ENCODE results near the gene KLK6.

Gene KLK6

DNA sequence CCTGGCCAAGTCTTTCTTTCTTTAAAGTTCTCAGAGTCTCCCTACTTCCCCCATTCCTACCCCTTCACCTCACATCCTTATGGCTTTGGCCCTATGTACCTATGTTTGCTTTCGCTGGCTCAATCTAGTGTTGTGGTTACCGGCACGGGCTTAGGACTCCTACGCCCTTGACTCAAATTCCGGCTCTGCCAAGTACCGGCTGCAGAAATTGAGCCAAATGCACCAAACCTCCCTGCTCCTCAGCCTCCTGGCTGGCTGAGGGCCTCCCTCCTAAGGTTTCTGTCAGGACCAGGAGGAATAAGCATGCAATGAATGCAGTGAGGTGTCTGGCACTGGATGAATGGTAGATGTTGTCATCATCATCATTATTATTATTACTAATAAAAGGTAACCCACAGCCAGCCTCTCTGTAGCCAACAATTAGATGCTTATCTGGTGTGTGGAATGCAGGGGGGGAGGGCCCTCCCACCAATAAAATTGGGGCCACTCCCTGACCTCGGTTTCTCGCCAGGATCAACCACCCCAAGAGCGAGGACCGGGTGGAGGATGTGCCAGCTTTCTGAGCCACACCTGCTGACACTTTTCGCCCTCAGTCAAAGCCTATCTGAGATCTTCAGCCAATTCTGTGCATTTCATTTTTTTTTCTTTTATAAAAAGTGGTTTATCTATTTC, 37.2 kb downstream of the KLK6 start:
- TF ChIP-seq, protein P1, sequence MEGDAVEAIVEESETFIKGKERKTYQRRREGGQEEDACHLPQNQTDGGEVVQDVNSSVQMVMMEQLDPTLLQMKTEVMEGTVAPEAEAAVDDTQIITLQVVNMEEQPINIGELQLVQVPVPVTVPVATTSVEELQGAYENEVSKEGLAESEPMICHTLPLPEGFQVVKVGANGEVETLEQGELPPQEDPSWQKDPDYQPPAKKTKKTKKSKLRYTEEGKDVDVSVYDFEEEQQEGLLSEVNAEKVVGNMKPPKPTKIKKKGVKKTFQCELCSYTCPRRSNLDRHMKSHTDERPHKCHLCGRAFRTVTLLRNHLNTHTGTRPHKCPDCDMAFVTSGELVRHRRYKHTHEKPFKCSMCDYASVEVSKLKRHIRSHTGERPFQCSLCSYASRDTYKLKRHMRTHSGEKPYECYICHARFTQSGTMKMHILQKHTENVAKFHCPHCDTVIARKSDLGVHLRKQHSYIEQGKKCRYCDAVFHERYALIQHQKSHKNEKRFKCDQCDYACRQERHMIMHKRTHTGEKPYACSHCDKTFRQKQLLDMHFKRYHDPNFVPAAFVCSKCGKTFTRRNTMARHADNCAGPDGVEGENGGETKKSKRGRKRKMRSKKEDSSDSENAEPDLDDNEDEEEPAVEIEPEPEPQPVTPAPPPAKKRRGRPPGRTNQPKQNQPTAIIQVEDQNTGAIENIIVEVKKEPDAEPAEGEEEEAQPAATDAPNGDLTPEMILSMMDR (IDR thresholded peaks at IDR 0.05; ENCODE audit: insufficient read depth, low read length, poor library complexity, severe bottlenecking): no peak
- no peaks in the 10 kb centered on the region for H3K27me3 ChIP-seq (replicated peaks; ENCODE audit: control insufficient read depth, insufficient read depth, low read length)
- no peaks in the 10 kb centered on the region for H3K36me3 ChIP-seq (ENCODE audit: control insufficient read depth, insufficient read depth, low read length)
- no peak overlapping the region for H3K4me3 ChIP-seq (replicated peaks; ENCODE audit: low read depth, low read length)
- DNase-seq (ENCODE audit: extremely low read depth, insufficient read length): no peak

DNA sequence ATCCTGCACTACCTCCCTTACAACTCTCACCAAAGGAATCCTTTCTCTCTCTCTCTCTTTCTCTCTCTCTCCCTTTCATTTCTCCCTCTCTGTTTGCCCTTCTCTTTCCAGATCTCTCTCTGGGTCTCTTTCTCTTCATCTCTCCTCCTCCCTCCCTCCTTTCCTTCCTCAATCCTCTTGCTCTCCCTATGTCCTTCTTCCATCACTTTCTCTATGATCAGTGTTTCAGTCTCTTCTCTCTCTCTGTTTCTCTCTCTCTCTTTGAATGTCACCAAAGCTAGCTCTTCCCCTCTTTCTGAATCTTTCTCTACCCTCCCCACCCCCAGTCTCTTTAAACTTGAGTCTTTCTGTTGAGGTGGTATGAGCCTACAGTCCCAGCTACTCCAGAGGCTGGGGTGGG, 38.4 kb downstream of the KLK6 start:
- H3K27me3 ChIP-seq (replicated peaks; ENCODE audit: control insufficient read depth, insufficient read depth, low read length): no peaks in the 10 kb centered on the region
- H3K4me3 ChIP-seq (replicated peaks; ENCODE audit: low read depth, low read length): no peak overlapping the region
- TF ChIP-seq, protein P1 (IDR thresholded peaks at IDR 0.05; ENCODE audit: insufficient read depth, low read length, poor library complexity, severe bottlenecking): no peak
- H3K36me3 ChIP-seq (ENCODE audit: control insufficient read depth, insufficient read depth, low read length): no peaks in the 10 kb centered on the region
- no peak for DNase-seq (ENCODE audit: extremely low read depth, insufficient read length)

DNA sequence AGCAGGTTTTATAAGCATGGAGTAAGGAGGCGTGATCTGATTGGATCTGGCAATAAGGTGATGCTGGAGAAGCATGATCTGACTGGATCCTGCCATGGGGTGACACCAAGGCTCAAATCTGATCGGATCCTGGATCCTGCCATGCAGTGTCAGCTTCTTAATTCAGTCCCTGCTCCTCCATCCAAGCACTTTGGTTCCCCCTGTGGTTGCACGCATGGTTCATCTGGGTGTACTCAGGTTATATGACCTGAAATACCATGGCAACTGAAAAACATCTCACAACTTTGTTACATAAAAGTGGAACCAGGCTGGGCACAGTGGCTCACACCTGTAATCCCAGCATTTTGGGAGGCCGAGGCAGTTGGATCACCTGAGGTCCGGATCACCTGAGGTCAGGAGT, 40.6 kb downstream of the KLK6 start:
- DNase-seq (ENCODE audit: extremely low read depth, insufficient read length): no peak
- H3K4me3 ChIP-seq (replicated peaks; ENCODE audit: low read depth, low read length): no peak overlapping the region
- no peaks in the 10 kb centered on the region for H3K36me3 ChIP-seq (ENCODE audit: control insufficient read depth, insufficient read depth, low read length)
- TF ChIP-seq, protein P1 (IDR thresholded peaks at IDR 0.05; ENCODE audit: insufficient read depth, low read length, poor library complexity, severe bottlenecking): no peak
- H3K27me3 ChIP-seq (replicated peaks; ENCODE audit: control insufficient read depth, insufficient read depth, low read length): no peaks in the 10 kb centered on the region

DNA sequence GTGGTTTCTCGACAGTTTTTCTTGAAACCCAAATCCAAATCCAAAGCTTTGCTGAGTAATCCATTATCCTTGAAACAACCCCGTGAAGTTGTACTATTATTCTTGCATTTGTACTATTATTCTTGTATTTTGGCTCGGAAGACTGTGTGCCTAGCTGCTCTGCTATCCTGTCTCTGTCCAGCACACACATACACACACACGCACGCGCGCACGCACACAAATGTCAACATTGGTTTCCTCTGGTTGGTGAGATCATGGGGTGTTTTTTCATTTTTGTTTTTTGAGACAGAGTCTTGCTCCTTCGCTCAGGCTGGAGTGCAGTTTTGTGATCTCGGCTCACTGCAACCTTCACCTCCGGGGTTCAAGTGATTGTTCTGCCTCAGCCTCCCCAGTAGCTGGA, 43.2 kb downstream of the KLK6 start:
- TF ChIP-seq, protein P1 (IDR thresholded peaks at IDR 0.05; ENCODE audit: insufficient read depth, low read length, poor library complexity, severe bottlenecking): no peak
- Histone ChIP-seq H3K27me3 (replicated peaks; ENCODE audit: control insufficient read depth, insufficient read depth, low read length) (no peaks in the 10 kb centered on the region), H3K4me3 (replicated peaks; ENCODE audit: low read depth, low read length) (no peak overlapping the region), H3K36me3 (ENCODE audit: control insufficient read depth, insufficient read depth, low read length) (no peaks in the 10 kb centered on the region)
- no peak for DNase-seq (ENCODE audit: extremely low read depth, insufficient read length)

DNA sequence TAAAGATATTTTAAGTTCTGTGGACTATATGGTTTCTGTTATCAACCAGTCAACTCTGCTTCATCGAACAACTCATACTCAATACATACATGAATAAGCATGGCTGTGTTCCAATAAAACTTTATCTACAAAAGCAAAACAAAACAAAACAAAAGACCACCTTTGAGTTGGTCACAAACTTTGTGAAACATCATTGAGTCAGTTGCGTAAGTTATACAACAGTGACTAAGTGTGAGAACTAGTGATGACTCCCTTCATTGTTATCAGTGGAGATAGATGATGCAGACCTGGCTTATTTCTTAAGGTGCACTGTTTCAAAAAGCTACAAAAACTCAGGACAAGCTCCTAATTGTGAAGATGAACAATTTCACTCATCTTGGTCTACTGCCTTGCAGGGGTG, 43.7 kb downstream of the KLK6 start:
- TF ChIP-seq, protein P1 (IDR thresholded peaks at IDR 0.05; ENCODE audit: insufficient read depth, low read length, poor library complexity, severe bottlenecking): no peak
- no peaks in the 10 kb centered on the region for H3K36me3 ChIP-seq (ENCODE audit: control insufficient read depth, insufficient read depth, low read length)

DNA sequence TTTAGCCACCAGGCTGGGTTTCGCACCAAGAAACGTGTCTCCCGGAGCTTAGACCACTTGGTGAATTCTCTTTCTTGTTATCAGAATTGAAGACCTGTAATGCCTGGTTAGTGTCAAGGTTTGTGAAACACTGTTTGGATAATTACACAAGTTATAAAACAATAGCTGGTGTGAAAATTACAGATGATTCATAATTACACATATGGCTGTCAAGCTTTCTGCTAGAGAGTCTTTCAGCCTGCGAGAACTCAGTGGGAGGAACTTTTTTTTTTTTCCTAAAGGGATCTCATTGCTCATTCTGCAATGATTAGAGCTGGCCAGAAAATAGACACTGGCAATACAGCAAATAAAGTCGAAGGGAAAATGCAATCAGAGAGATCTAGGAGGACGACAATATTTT, 44.8 kb downstream of the KLK6 start:
- Histone ChIP-seq H3K4me3 (replicated peaks; ENCODE audit: low read depth, low read length) (no peak overlapping the region), H3K36me3 (ENCODE audit: control insufficient read depth, insufficient read depth, low read length) (no peaks in the 10 kb centered on the region), H3K27me3 (replicated peaks; ENCODE audit: control insufficient read depth, insufficient read depth, low read length) (no peaks in the 10 kb centered on the region)
- no peak for DNase-seq (ENCODE audit: extremely low read depth, insufficient read length)
- TF ChIP-seq, protein P1 (IDR thresholded peaks at IDR 0.05; ENCODE audit: insufficient read depth, low read length, poor library complexity, severe bottlenecking): no peak

More for the DNA sequence above, 43.7 kb downstream of the KLK6 start:
- DNase-seq (ENCODE audit: extremely low read depth, insufficient read length): no peak
- Histone ChIP-seq H3K27me3 (replicated peaks; ENCODE audit: control insufficient read depth, insufficient read depth, low read length) (no peaks in the 10 kb centered on the region), H3K4me3 (replicated peaks; ENCODE audit: low read depth, low read length) (no peak overlapping the region)

All from GM06990 (cell line).